NCI-H226 (cell line): Measurements from ENCODE around the gene SYNJ2.

ENCODE experiments used
- DNase-seq: peaks from one replicate; pipeline ENCODE4 v3.0.0-alpha.2; 2015

SYNJ2 gene

GRCh38 chr6:157999168-158000051 is 17.7 kb downstream of the SYNJ2 start:
- DNase-seq, result no peak

- DNase-seq, result no peak
Measured at GRCh38 chr6:158000530-158001307, 19.1 kb downstream of the SYNJ2 start.

DNA sequence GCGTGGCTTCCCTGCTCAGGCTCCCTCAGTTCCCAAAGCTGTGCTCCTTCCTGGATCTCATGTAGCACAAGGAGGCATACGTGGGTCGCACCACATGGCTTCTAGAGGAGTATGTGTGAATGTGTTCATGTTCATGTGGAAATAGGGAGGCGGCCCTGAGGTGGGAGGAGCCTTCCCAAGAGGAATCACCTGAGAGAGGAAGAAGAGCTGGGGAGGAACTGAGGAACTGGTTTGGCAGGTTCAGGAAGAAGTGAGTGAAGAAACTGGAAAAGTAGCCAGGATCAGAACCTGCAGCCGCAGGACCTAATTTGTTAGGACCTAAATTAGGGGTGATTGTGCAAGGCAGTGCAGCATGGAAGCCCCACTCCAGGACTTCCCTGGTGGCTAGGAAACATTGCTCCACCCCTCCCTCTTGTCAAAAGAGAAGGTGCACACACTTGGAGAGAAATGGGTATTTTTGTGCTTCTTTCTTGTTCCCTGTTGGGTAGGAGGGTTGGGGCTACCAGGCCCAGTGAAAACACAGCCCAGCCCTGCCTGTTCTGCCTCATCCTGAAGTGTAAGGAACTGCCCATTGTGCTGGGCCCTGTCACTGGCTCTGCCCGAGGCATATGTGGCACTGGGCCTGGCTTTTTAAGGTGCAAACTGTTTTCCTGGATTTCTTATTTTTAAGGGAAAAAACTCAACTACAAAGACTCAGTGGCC is 20.7 kb downstream of the SYNJ2 start:
- DNase-seq, result no peak

DNA sequence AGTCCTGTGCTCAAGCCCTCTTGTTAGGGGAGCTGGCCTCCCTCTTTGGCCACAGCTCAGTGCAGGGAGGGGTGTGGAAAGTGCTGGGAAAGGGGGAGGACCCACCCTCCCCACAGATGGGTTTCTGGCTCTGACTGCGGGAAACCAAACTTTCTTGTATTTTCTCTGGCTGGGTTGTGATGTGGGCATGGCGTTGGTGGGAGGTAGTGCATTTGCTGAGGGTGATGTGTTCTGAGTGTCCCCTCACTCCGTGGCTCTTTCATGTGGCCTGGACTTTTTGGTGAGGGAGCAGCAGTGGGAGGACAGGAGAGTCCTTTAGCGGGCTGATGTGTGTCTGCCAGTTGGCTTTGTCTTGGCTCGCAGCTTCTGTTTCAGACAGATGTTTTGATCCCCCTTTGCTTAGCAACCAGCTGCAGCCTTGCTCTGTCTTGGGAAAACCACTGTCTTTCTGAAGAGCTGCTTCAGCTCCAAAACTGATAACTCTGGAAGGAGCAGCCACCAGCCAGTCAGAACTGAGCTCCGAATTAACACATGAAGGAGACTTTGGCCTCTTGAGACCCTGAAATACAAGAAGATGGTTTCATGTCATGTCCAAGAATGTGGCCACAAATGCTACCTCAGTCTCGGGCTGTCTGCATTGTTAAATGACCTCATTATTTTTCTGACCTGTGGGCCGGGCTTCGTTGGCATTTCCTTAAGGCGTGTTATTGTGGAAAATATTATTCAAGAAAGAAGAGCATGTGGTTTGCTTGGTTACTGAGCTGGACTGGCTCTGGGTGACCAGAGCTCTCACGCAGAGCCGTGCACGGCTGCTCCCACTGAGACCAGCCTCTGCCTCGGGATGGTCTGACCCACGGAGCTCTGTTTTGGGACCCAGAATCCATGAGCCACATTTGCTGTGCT is 21.5 kb downstream of the SYNJ2 start:
- DNase-seq, result no peak

DNA sequence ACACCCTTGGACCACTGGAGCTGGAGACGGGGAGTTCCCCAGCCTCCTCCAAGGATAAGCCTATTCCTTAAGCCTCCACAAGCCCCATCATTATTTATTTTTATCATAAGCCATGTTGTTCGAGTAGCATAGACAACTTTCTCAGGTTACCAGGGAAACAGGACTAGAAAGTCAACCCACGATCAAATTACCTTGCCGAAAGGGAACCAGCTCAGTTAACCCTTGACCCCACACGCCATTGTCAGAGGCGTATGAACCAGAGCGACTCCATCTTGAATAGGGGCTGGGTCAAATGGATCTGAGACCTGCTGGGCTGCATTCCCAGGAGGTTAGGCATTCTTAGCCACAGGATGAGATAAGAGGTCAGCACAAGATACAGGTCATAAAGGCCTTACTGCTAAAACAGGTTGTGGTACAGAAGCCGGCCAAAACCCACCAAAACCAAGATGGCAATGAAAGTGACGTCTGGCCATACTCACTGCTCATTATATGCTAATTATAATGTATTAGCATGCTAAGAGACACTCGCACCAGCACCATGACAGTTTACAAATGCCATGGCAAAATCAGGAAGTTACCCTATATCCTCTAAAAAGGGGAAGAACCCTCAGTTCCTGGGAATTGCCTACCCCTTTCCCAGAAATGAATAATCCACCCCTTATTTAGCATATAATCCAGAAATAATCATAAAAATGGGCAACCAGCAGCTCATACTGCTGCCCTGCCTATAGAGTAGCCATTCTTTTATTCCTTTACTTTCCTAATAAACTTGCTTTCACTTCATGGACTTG is 22.4 kb downstream of the SYNJ2 start:
- DNase-seq, result no peak

- DNase-seq, result no peak
Measured at GRCh38 chr6:158004701-158005095, 23.0 kb downstream of the SYNJ2 start.

- no peak for DNase-seq
Measured at GRCh38 chr6:158005626-158006180, 24.0 kb downstream of the SYNJ2 start.

DNA sequence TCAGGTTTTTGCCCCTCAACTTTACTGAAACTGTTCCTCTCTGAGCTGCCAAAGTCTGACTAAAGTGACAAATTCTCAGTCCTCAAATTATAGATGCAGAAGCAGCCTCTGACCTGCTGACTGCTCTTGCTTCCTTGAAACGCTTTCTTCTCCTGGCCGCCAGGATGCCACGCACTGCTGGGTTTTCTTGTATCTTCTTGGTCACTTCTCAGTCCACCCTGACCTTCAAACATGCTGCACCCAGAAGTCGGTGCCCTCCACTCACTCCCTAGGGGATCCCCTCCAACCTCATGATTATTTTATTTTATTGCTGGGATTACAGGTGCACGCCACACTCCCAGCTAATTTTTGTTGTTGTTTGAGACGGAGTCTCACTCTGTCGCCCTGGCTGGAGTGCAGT is 24.7 kb downstream of the SYNJ2 start:
- no peak for DNase-seq

GRCh38 chr6:158006821-158007570 is 25.3 kb downstream of the SYNJ2 start:
- no peak for DNase-seq

GRCh38 chr6:158008864-158009113 is 27.1 kb downstream of the SYNJ2 start:
- no peak for DNase-seq

DNA sequence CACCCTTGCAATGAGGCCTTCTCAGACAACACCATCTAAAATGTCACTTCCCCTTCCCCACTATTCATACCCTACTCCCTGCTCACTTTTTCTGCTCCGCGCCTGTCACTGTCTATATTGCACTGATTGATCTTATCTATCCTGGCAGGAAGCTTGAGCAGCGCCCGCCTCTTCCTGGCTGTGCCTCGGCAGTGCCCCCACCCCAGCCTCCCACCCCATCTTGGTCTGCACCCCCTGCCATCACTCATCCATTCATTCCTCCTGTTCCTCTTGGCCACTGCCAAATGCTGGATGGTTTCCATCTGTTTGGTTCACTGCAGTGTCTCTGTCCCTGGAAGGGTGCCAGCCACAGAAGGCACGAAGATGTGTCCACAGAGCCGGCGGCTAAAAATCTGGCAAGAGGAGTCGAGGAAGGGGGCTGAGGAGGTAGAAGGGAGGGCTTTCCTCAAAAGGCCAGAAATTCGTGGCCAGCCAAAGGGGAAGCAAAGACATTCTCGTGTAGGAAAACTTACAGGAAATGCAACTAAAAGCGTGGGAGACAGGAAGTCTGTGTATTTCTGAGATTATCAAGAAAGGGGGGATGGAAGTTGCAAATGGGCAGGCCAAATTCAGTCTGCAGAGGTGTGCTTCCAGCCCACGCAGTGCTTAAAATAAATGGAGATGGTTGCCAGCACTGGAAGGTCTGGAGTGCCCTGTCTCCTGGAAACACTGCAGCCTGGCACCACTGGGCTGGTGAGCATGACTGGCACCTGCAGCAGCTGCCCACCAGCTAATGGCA is 27.6 kb downstream of the SYNJ2 start:
- DNase-seq, result peak; percentile 76

DNA sequence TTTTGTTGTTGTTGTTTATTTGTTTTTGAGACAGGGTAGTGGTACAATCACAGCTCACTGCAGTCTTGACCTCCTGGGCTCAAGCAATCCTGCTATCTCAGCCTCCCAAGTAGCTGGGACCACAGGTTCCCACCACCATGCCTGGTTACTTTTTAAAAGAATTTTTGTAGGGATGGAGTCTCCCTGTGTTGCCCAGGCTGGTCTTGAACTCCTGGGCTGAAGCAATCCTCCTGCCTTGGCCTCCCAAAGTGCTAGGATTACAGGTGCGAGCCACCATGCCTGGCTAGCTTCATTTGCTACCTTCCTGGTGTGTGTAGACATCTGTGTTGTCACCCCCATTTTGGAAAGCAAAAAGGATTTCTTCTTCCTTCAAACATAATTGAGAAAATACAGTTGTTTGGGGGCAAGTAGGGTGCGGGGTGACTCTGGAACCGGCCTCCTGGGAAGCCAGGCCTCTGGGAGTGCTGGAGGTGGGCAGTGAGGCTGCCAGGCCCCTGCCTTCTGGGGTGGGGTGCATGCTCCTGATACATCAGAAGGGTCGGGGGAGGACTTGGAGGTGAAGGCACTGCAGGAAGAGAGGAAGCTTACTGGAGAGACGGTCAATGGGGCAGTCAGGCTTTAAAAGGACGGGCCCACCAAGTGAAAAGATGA is 28.4 kb downstream of the SYNJ2 start:
- DNase-seq, result no peak

DNA sequence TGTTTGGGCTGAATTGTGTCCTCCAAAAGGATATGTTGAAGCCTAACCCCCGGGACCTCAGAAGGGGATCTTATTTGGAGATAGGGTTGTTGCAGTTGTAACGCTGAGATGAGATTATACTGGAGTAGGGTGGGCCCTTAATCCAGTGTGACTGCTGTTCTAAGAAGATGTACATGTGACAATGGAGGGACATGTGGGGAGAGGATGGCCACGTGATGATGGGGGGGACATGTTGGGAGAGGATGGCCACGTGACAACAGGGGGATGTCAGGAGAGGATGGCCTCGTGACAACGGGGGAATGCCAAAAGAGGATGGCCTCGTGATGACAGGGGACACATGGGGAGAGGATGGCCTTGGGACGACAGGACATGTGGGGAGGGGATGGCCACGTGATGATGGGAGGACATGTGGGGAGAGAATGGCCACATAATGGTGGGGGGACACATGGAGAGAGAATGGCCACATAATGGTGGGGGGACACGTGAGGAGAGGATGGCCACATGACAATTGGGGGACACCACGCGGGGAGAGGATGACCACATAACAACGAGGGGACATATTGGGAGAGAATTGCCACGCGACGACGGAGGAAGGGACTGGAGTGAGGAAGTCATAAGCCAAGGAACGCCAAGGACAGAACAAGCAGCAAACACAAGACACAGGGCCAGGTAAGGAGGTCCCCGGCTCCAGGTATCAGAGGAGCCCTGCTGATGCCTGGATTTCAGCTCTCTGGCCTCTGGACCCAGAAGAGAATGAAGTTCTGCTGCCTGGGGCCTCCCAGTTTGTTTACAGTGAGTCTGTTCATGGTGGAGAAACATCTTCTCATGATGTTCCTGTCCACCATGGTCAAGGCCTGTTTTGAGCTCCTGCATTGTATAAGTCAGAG is 29.2 kb downstream of the SYNJ2 start:
- no peak for DNase-seq

- no peak for DNase-seq
Measured at GRCh38 chr6:158011478-158011920, 29.8 kb downstream of the SYNJ2 start.

DNA sequence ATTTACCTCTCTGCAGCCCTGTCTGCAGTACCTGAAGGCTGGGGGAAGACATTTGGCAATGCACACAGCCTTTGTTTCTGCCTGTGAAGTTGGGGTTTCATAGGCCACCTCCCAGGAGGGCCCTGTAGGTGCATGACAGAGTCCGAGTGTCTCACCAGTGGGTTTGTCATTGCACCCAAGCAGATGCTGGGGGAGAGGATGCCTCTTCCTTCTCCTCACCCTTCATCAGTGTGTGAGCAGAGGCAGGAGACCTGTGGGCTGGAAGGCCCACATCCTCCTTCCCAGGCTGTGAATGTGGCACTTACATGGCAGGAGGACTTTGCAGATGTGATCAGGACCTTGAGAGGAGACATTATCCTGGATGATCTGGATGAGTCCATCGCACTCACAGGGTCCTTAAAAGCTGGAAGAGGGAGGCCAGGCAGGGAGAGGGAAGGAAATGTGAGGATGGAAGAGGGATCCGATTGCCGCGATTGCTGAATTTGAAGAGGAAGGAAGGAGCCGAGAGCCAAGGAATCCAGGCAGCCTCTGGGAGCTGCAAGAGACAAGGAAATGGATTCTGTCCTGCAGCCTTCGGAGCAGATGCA is 30.4 kb downstream of the SYNJ2 start:
- no peak for DNase-seq

DNA sequence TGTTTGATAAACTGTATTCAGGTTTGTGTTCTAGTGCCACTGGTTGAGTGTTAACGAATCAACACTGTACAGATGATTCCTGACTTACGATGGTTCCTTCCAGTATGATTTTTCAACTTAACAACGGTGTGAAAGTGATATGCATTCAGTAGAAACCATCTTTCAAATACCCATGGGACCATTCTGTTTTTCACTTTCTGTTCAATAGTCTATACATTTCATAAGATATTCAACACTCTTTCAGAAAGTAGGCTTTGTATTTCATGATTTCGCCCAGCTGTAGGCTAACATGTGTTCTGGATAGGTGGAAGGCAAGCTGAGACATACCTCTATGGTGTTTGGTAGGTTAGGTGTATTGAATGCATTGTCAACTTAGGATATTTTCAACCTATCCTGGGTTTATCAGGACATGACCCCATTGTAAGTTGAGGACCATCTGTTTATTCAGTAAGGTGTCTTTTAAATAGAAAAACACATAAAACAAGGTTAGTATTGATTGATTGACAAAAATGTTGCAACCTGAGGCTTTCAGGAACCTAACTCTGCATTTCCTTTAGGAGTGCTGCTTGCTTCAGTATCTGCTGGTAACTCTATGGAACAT is 32.3 kb downstream of the SYNJ2 start:
- DNase-seq, result no peak

GRCh38 chr6:158014505-158015187 is 33.0 kb downstream of the SYNJ2 start:
- no peak for DNase-seq
